SH-SY5Y (cell line): ENCODE measurements around the gene SMS.

Source experiments
- GATA2 ChIP-seq: IDR thresholded peaks from 2 replicates; pipeline ENCODE4 v1.6.1; 2011; ENCODE audit warnings: mild to moderate bottlenecking, low read depth, low read length
- GATA3 ChIP-seq: IDR thresholded peaks from 2 replicates; pipeline ENCODE4 v1.6.1; 2011; ENCODE audit warnings: low read depth, mild to moderate bottlenecking, low read length, moderate library complexity

DNA sequence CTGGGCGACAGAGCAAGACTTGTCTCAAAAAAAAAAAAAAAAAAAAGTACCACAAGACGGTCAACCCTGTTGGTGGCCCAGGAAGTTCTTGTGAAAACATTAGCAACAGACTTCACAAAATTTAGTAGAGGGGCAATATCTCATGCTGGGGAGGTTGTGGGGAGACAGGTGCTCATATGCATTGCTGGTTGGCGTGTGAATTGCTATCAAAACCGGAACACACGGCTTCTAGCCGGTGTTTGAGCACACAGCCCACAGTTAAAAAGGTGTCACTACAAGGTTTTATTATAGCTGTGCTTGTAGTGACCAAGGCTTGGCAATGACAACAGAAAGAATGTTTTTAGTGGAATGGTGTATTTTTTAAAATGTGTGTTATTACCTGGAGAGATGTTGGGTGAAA, 41.8 kb downstream of the SMS start:
- no peak for TF ChIP-seq GATA2
- TF ChIP-seq GATA3 = no peak
